K562 (cell line): ENCODE measurements around the gene ATP5PD. TPM values are rescaled to one million over a fixed set of nuclear protein-coding genes. Genes with fewer than 3 reads are reported as not detected.

ENCODE experiments used
- ATAC-seq: fragments of 200-7000 bp; cut with Tn5 transposase; 3 replicates; pipeline ENCODE4 v1.9.1; 2020; ENCODE audit warnings: moderate library complexity
- BruUV-seq: library from RNA; stranded (reverse); fragments of 400-500 nt; replicated peaks from 2 replicates; lab custom pipeline; 2021; lab: Mats Ljungman, UMichigan
- CTCF ChIA-PET: fragments of 300-600 bp; formaldehyde crosslinking; extraction: SDS; loops from one replicate; lab custom pipeline; 2021; ENCODE audit warnings: low intra/inter-chr PET ratio; lab: Yijun Ruan, JAX
- POLR2A ChIA-PET: fragments of 300-600, 350-650 bp; sonication (Branson Sonifier 250); formaldehyde crosslinking; extraction: SDS; loops from one replicate; lab custom pipeline; 2021; ENCODE audit warnings: antibody characterized with exemption, inconsistent platforms; lab: Yijun Ruan, JAX
- DNase-seq, 4 experiments: peaks; one replicate each; pipeline versions ENCODE4 v3.0.0 to v3.0.0-alpha.2; 2011 to 2018; ENCODE audit warnings: low spot score in 3 of 4, mixed read lengths in 3 of 4; ENCODE audit errors: extremely low read depth in 1 of 4
- FAIRE-seq: peaks from 2 replicates; lab custom pipeline; 2011; peaks lifted over from hg19 to GRCh38; lab: Jason Lieb, UNC
- H2AFZ ChIP-seq: 2 replicates; pipeline ENCODE4 v1.6.0; 2011; ENCODE audit warnings: low read depth, low read length, control low read depth, inconsistent platforms
- H3K27ac ChIP-seq: fragments of 200-600 bp; 3 replicates; pipeline ENCODE4 v1.8.0; 2011; ENCODE audit warnings: low read depth, mild to moderate bottlenecking, control low read depth, inconsistent platforms, low read length, moderate library complexity, mixed read lengths; ENCODE audit errors: extremely low read depth
- H3K27me3 ChIP-seq, 2 experiments: fragments of 300-600 bp in 1 of 2; 2 replicates in 1 of 2; 3 replicates in 1 of 2; pipeline versions ENCODE4 v1.6.0 to v1.8.0; 2011; ENCODE audit warnings: inconsistent platforms in 2 of 2, low read length in 2 of 2, mild to moderate bottlenecking in 1 of 2, mixed read lengths in 1 of 2, moderate library complexity in 1 of 2; ENCODE audit not compliant: control insufficient read depth in 2 of 2, insufficient read depth in 2 of 2
- H3K36me3 ChIP-seq: fragments of 300-600 bp; 3 replicates; pipeline ENCODE4 v1.8.0; 2011; ENCODE audit warnings: mild to moderate bottlenecking, low read length, inconsistent platforms; ENCODE audit not compliant: control insufficient read depth, insufficient read depth
- H3K4me1 ChIP-seq, 2 experiments: fragments of 200-600 bp in 1 of 2; replicated peaks in 1 of 2; 2 replicates in 1 of 2; 3 replicates in 1 of 2; pipeline versions ENCODE4 v1.5.1 to v1.8.0; 2011; ENCODE audit warnings: inconsistent platforms in 2 of 2, low read length in 2 of 2, mild to moderate bottlenecking in 1 of 2, mixed read lengths in 1 of 2, moderate library complexity in 1 of 2; ENCODE audit not compliant: control insufficient read depth in 2 of 2, insufficient read depth in 2 of 2
- H3K4me2 ChIP-seq: 2 replicates; pipeline ENCODE4 v1.6.1; 2011; ENCODE audit warnings: low read length, control low read depth, inconsistent platforms, mixed read lengths; ENCODE audit not compliant: insufficient read depth
- H3K4me3 ChIP-seq: fragments of 200-600 bp; sonication (generic), shearing (Covaris generic); 2 replicates; pipeline ENCODE4 v1.5.1; 2016; ENCODE audit warnings: control low read depth, inconsistent platforms
- H3K79me2 ChIP-seq: fragments of 200-600 bp; 3 replicates; pipeline ENCODE4 v1.8.0; 2011; ENCODE audit warnings: low read length, inconsistent platforms; ENCODE audit not compliant: control insufficient read depth, insufficient read depth
- H3K9ac ChIP-seq, 2 experiments: 2 replicates each; pipeline versions ENCODE4 v1.6.0 to v1.6.1; 2011; ENCODE audit warnings: low read depth in 2 of 2, low read length in 2 of 2, control low read depth in 1 of 2, inconsistent platforms in 1 of 2, mild to moderate bottlenecking in 1 of 2, mixed read lengths in 1 of 2; ENCODE audit not compliant: insufficient read depth in 1 of 2
- H3K9me1 ChIP-seq: one replicate; pipeline ENCODE4 v1.6.0; 2011; ENCODE audit warnings: inconsistent platforms, mild to moderate bottlenecking, low read length, moderate library complexity; ENCODE audit not compliant: control insufficient read depth, insufficient read depth
- H3K9me3 ChIP-seq: replicated peaks from 2 replicates; pipeline ENCODE4 v1.5.1; 2011; ENCODE audit warnings: low read depth, low read length, inconsistent platforms; ENCODE audit not compliant: control insufficient read depth, insufficient read depth
- H4K20me1 ChIP-seq: replicated peaks from 2 replicates; pipeline ENCODE4 v1.6.1; 2011; ENCODE audit warnings: low read length, inconsistent platforms, mixed read lengths; ENCODE audit not compliant: control insufficient read depth, insufficient read depth
- DACH1 ChIP-seq: fragments of 450-650 bp; IDR thresholded peaks from 2 replicates; pipeline ENCODE4 v1.6.1; 2018; ENCODE audit not compliant: partially characterized antibody
- ESRRB ChIP-seq: fragments of 250-450 bp; sonication (Bioruptor Pico); IDR thresholded peaks from 2 replicates; pipeline ENCODE4 v1.5.0; 2020; ENCODE audit warnings: mild to moderate bottlenecking, moderate library complexity, borderline replicate concordance
- HDAC6 ChIP-seq: IDR thresholded peaks from 2 replicates; pipeline ENCODE4 v1.6.1; 2012; ENCODE audit warnings: low read depth, mild to moderate bottlenecking, control low read depth, inconsistent platforms, low read length, moderate library complexity
- HMGN3 ChIP-seq: IDR thresholded peaks from 2 replicates; pipeline ENCODE4 v1.6.1; 2011; ENCODE audit warnings: borderline replicate concordance, low read depth, mild to moderate bottlenecking, mixed read lengths, low read length; ENCODE audit not compliant: insufficient read length; ENCODE audit errors: extremely low read depth
- ID3 ChIP-seq, 2 experiments: fragments of 250-450 bp in 1 of 2; fragments of 450-650 bp in 1 of 2; sonication (Bioruptor Pico) in 1 of 2; IDR thresholded peaks; 2 replicates each; pipeline versions ENCODE4 v1.6.1 to v1.8.0; 2016 to 2021; ENCODE audit warnings: mild to moderate bottlenecking in 2 of 2, moderate library complexity in 2 of 2, missing compliant biosample characterization in 1 of 2, missing genetic modification characterization in 1 of 2
- IRF1 ChIP-seq: sonication (generic); formaldehyde crosslinking; IDR thresholded peaks from 2 replicates; pipeline ENCODE4 v1.8.0; 2022; ENCODE audit warnings: missing genetic modification reagents, mild to moderate bottlenecking, borderline replicate concordance
- NFRKB ChIP-seq: fragments of 450-650 bp; IDR thresholded peaks from 2 replicates; pipeline ENCODE4 v1.6.1; 2016; ENCODE audit warnings: low read depth
- PRMT5 ChIP-seq: sonication (generic); formaldehyde crosslinking; IDR thresholded peaks from 2 replicates; pipeline ENCODE4 v1.5.0; 2020; ENCODE audit warnings: missing genetic modification reagents
- SIX5 ChIP-seq, 2 experiments: IDR thresholded peaks; 2 replicates each; pipeline ENCODE4 v1.6.1; 2011; ENCODE audit warnings: low read length in 2 of 2, borderline replicate concordance in 1 of 2, low read depth in 1 of 2, mild to moderate bottlenecking in 1 of 2, moderate library complexity in 1 of 2; ENCODE audit not compliant: insufficient read depth in 1 of 2
- ZEB2 ChIP-seq: fragments of 450-650 bp; IDR thresholded peaks from 2 replicates; pipeline ENCODE4 v1.6.1; 2016
- ZNF124 ChIP-seq: sonication (generic); formaldehyde crosslinking; IDR thresholded peaks from 2 replicates; pipeline ENCODE4 v1.8.1; 2022; ENCODE audit warnings: missing genetic modification reagents
- ZNF143 ChIP-seq: sonication (generic); formaldehyde crosslinking; IDR thresholded peaks from 2 replicates; pipeline ENCODE4 v1.9.0; 2022; ENCODE audit warnings: mild to moderate bottlenecking, missing genetic modification reagents
- ZNF217 ChIP-seq: sonication (generic); formaldehyde crosslinking; IDR thresholded peaks from 2 replicates; pipeline ENCODE4 v1.8.0; 2022; ENCODE audit warnings: mild to moderate bottlenecking, missing genetic modification reagents
- ZNF586 ChIP-seq: fragments of 450-650 bp; formaldehyde crosslinking; conservative IDR thresholded peaks from 2 replicates; pipeline ENCODE4 v1.4.0; 2020; ENCODE audit warnings: mild to moderate bottlenecking, moderate library complexity
- WGBS: fragments of 100-300 bp; shearing (Covaris generic); methylation state at CpG from one replicate; pipeline ENCODE4 v1.1.6; 2016; ENCODE audit warnings: low coverage, mixed read lengths; ENCODE audit not compliant: insufficient coverage; ENCODE audit errors: missing lambda C conversion rate; 5-methylcytosine and 5-hydroxymethylcytosine counted together
- in situ Hi-C: fragments of 300-500 bp; cut with MboI; formaldehyde crosslinking; loops from 4 replicates; pipeline ENCODE4 v1.15.0; 2018; ENCODE audit warnings: inconsistent platforms, mixed read lengths
- intact Hi-C: fragments of 100-400 bp; cut with micrococcal nuclease; formaldehyde crosslinking; loops from 2 replicates; pipeline ENCODE4 v1.14.2; 2022
- polyA plus RNA-seq, 8 experiments: library from polyadenylated mRNA; depleted of rRNA in 4 of 8; stranded (reverse) in 5 of 8; unstranded in 3 of 8; fragments of >200 nt; fragmentation: Nextera tagmentation in 2 of 8; fragmentation: Illumina TruSeq in 1 of 8; extraction: Ambion mirVana in 2 of 8; extraction: Trizol in 1 of 8; gene quantifications; 2 replicates each; pipeline versions ENCODE4 v1.2.1 to v1.2.3, GENCODE V29; 2011 to 2014; ENCODE audit warnings: inconsistent platforms in 1 of 8, missing spikeins in 1 of 8
- total RNA-seq, 7 experiments: library from RNA; depleted of rRNA in 6 of 7; stranded (reverse); fragments of >200 nt in 6 of 7; fragmentation: Illumina TruSeq in 2 of 7; extraction: Trizol in 2 of 7; gene quantifications; 2 replicates each; pipeline versions ENCODE4 v1.2.1 to v1.2.3, GENCODE V29; 2011 to 2021; ENCODE audit warnings: low replicate concordance in 1 of 7
- TF ChIP-seq, protein P1 (sequence below): fragments of 250-450 bp; sonication (Bioruptor Pico); IDR thresholded peaks from 2 replicates; pipeline ENCODE4 v1.5.0; 2021; ENCODE audit warnings: mild to moderate bottlenecking, borderline replicate concordance

Gene ATP5PD
- total and polyA plus RNA-seq, 9 of the 15 experiments (the other 6 are each of a cell fraction or from before 2014, with no cell fraction given) = 271 to 828 (median 432) TPM

DNA sequence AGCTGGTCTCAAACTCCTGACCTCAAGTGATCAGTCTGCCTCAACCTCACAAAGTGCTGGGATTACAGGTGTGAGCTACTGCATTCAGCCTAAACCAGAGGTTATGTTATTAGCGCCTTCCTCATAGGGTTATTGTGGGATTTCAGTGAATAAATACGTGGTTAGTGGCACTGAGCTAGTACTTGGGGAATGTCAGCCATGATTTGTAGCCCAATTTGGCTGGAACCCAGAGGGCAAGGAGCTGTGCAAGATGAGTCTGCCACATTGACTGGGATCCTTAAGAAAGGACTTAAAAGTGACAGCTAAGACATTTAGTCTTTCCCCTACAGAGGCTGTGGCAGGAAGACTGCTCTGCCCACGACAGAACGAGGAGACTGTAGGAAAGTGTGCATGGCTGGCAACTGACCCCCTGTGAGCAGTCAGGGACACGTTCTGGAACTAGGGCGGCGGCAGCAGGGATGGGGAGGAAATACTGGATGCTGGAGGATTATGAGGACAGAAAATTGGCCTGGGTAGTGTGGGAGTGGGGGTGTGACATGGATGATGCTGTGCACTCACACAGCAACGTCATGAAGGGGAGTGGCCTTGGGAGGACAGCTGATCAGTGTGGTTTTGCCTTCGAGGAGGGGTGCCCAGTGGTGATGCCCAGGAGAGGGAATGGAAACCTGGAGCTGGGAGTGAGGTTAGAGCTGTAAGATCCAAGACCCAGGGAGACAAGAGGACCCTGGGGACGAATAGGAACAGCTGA lies 14.6 kb downstream of the ATP5PD start:
- WGBS = 25% methylated on average over 10 of the region's 10 CpGs
- peak; percentile 59 to 65 (median 63) for DNase-seq
- no peaks in the 10 kb centered on the region for H4K20me1 ChIP-seq
- no peak overlapping the region for H3K27ac ChIP-seq
- H3K9ac ChIP-seq = peak overlapping the region in 1 of 2 experiments; percentile 1; a peak in 1 of 4 replicates
- ATAC-seq = no peak
- intact Hi-C loops = loop anchor here (10.0 kb wide), 1 partner anchor 157 kb away; the partner anchor contains the start of gene FDXR
- H3K79me2 ChIP-seq = no peaks in the 10 kb centered on the region
- FAIRE-seq = no peak
- peaks cover 12% of the 10 kb centered on the region for H3K9me3 ChIP-seq
- no peaks in the 10 kb centered on the region for H3K9me1 ChIP-seq
- in situ Hi-C loops = no loop called here
- peak overlapping the region; percentile 74 for H2AFZ ChIP-seq
- peak overlapping the region; percentile 98 for H3K4me2 ChIP-seq
- H3K36me3 ChIP-seq = no peaks in the 10 kb centered on the region
- H3K4me3 ChIP-seq = peak overlapping the region; percentile 4; the same call in 1 of the 2 replicates
- H3K27me3 ChIP-seq = no peaks in the 10 kb centered on the region
- POLR2A ChIA-PET = interaction anchor here (0.5 to 1.4 kb wide), 5 partner anchors 17 to 96 kb away, joined by 3 to 4 read pairs (median 3); partner anchors contain the start of genes CDR2L and MRPL58
- no TSS peak for BruUV-seq
- CTCF ChIA-PET = interaction anchor here (0.7 kb wide), 1 partner anchor 239 kb away, joined by 3 read pairs; no protein-coding TSS in a partner anchor
- peaks cover 31 to 33% of the 10 kb centered on the region in 2 experiments for H3K4me1 ChIP-seq
- TF ChIP-seq ZNF143 (CRISPR knock-in tag) = no peak
- no peak for TF ChIP-seq HDAC6
- TF ChIP-seq ID3 (CRISPR knock-in tag; IDR thresholded peaks at IDR 0.05) = no peak
- no peak for TF ChIP-seq ID3 (tag; IDR thresholded peaks at IDR 0.05)
- no peak for TF ChIP-seq SIX5 (IDR thresholded peaks at IDR 0.05; ENCODE audit: borderline replicate concordance in 1 of 2, insufficient read depth in 1 of 2, low read depth in 1 of 2, low read length in 2 of 2)
- TF ChIP-seq PRMT5 = no peak
- TF ChIP-seq, protein P1, sequence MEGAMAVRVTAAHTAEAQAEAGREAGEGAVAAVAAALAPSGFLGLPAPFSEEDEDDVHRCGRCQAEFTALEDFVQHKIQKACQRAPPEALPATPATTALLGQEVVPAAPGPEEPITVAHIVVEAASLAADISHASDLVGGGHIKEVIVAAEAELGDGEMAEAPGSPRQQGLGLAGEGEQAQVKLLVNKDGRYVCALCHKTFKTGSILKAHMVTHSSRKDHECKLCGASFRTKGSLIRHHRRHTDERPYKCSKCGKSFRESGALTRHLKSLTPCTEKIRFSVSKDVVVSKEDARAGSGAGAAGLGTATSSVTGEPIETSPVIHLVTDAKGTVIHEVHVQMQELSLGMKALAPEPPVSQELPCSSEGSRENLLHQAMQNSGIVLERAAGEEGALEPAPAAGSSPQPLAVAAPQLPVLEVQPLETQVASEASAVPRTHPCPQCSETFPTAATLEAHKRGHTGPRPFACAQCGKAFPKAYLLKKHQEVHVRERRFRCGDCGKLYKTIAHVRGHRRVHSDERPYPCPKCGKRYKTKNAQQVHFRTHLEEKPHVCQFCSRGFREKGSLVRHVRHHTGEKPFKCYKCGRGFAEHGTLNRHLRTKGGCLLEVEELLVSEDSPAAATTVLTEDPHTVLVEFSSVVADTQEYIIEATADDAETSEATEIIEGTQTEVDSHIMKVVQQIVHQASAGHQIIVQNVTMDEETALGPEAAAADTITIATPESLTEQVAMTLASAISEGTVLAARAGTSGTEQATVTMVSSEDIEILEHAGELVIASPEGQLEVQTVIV = no peak
- no peak for TF ChIP-seq HMGN3
- TF ChIP-seq IRF1 (CRISPR knock-in tag) = no peak
- no peak for TF ChIP-seq ZEB2
- TF ChIP-seq NFRKB = no peak
- TF ChIP-seq ZNF586 (CRISPR knock-in tag) = no peak
- no peak for TF ChIP-seq ZNF217 (CRISPR knock-in tag)
- no peak for TF ChIP-seq ZNF124
- TF ChIP-seq ESRRB (CRISPR knock-in tag) = no peak
- TF ChIP-seq DACH1 = peak; percentile 83
